Measurements from ENCODE around the gene BDP1.
"Not testable (repeated sequence)": the region's sequence is repeated elsewhere in the genome, so short reads cannot be mapped to it uniquely, and the experiment has no call there.

BDP1 gene

DNA sequence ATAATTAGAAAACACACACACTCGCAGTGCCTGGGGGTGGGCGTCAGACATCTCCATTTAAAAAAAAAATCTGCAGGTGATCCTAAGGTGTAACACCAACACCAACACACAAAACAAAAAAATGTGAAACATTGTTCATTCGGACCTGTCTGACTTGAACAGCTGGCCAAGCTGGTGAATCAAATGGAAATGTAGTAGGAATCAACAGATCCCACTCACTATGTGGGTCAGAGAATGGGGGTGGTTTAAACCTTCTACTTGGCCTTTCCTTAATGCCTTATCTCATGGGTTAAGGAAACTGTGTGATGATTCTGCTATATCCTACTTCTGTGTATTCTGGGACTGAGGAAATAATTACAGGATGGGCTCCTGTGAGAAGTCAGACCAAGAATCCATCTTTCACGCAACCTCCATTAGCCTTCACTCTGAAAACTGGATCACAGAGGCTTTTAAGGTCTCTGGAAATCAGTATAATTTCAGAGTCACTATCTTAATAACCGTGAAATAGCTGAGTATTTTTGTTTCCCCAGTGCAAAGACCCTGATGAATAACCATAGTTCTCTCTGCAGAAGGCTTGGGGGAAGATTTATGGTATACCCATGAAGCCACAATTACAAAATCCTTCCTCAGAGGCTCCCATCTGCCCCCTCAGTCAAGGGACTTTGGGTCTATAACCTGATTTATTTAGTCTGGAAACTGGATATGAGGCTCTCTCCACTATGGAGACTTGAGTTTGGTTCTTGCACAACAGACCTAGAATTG is 114.5 kb downstream of the BDP1 start:
- no peak for DNase-seq

DNA sequence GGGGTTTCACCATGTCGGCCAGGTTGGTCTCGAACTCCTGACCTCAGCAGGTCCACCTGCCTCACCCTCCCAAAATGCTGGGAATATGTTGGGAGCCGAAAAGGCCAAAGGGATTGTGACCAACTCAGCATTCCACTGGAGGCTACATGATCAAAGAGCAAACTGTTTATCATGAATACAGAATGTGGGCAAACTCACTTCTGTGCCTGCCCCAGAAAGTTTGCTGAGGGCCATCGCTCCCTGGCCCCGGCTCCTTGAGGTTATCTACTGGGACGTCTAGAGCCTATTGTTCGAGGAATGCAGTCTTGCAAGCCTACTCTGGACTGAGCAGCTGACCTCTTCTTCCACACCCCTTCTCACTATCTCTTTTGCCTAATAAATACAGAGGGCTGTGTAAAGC is 116.4 kb downstream of the BDP1 start:
- not testable (repeated sequence) for DNase-seq

DNA sequence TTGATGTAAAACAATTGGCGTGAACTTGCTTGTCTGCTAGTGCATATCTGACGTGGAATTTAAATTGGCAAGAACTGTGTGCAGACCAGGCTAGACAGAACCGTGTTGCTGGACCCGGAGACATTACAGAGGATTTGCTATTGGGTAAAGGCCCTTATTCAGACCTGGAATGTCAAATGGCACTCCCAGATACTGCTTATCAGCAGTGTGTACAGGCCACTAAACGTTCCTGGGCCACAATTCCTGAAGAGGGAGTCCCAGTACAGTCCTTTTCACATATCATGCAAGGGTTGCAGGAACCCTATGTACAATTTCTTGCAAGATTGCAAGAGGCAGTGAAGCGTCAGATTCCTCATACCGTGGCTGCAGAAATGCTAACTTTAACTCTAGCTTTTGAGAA is 118.1 kb downstream of the BDP1 start:
- no peak for DNase-seq

DNA sequence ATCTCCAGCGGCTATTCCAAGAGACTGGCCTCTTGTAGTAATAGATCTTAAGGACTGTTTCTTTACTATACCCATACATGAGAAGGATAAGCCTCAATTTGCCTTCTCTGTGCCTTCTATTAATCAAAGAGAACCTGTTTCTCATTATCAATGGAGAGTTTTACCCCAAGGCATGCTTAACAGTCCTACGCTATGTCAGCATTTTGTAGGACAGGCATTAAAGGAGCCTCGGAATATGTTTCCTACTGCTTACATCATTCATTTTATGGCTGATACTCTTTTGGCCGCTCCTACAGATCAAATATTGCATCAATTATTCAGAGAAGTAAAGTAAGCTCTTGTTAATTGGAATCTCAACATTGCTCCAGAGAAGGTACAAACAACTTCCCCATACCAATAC is 120.1 kb downstream of the BDP1 start:
- DNase-seq = not testable (repeated sequence)

DNA sequence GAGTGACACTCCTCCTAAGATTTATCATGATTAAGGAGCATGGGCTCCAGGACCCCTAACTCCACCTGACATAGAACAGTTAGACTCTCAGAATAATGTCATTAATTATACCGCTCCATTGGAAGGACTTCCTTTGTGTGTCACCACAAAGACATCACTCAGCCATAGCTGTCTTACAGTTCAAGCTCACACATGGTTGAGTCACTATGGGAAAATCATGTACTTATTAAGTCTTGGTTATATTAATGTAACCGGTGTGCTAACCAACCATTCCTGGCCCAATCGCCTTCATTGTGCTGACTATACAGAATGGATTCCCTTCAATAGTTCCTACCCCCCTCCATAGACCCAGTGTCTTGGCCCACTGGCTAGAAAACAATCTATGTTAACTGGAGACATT is 120.8 kb downstream of the BDP1 start:
- DNase-seq = no peak

DNA sequence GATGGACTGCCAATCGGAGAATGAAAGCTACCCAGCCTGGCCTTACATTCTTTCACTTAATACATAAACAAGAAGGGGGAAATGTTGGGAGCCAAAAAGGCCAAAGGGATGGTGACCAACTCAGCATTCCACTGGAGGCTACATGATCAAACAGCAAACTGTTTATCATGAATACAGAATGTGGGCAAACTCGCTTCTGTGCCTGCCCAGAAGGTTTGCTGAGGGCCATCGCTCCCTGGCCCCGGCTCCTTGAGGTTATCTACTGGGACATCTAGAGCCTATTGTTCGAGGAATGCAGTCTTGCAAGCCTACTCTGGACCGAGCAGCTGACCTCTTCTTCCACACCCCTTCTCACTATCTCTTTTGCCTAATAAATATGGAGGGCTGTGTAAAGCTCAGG is 122.4 kb downstream of the BDP1 start:
- not testable (repeated sequence) for DNase-seq

DNA sequence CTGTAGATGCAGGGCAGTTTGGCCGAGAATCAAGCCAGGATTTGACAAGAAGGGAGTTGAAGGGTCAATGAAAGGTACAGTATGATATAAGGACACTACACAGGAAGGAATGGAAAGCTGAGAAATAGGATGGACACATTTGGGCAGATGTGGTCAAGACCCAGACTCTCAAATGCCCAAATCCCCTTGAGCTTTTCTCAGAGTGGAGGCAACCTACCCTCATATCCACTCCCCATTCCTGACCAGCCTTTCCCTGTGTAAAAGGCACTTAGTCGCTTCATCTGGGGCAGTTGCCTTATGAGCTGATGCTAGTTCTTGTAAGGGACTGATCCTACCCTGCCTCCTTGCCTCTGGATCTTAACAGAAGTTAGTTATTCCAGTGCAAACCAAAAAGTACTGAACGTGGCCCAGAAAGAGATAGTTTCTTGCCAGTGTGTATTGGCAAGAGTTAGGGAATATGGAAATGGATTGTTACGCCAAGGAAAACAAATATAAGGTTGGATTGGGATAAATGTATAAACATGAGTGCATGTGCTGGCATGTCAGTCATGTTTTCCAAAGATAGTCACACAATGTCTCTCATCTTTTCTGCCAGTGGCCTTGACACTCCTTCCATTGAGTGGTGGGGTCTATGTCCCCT is 127.6 kb downstream of the BDP1 start:
- DNase-seq = no peak

DNA sequence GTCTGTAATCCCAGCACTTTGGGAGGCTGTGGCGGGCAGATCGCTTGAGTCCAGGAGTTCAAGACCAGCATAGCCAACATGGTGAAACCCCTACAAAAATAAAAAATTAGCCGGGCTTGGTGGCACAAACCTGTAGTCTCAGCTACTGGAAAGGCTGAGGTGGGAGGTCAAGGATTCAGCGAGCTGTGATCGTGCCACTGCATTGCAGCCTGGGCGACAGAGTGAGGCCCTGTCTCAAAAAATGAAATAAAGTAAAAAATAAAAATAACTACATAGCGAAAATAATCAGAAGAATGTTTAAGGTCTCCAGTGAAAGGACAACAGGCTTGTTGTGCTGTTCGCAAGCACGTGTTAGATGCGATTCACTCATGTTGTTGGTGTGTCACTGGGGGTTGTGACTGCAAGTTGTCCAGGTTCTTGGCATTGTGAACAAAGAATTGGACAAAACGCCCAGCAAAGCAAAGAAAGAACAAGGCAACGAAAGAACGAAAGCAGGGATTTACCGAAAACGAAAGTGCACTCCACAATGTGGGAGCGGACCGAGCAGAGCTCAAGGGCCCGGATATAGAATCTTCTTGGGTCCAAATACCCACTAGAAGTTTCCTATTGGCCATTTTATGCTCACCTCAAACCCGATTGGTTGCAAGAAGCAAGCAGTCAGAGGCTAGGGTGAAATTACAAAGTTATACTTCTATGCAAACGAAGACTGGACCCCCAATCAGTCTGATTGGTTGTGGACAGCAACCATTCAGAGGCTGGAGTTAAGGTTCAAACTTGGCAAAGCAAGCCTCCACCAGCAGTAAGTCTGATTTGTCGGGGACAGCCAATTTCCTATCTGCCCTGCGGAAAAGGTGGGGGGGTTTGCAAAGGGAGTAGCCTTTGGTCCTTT is 130.8 kb downstream of the BDP1 start:
- DNase-seq = peak in 1 of 5 experiments; percentile 63

DNA sequence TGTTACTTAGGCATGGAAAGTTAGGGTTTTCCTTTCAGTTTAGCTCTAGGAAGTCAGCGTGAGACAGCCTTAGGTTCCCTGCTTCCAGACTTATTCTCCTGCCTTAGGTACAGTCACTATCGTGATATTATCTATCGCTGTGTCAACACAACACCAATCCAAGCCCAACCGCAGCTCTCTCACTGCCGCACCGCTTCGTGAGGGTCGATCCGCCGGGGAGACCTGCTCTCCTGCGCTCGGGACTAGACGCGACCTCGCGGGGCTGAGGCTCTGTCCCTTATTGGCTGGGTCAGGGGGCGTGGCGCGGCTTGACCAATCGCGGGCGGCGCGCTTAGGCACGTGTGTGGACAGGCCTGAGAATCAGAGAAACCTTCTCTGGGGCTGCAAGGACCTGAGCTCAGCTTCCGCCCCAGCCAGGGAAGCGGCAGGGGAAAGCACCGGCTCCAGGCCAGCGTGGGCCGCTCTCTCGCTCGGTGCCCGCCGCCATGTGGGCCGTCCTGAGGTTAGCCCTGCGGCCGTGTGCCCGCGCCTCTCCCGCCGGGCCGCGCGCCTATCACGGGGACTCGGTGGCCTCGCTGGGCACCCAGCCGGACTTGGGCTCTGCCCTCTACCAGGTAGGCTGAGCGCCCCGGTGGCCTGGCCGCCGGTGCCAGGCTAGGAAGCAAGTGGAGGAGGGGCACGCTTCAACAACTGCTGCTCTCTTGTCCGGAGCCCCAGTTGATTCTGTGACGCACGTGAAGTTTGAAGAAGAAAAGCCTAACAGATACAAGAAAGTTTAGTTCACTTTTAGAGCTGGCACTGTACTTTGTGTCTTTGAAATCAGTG is 131.7 kb downstream of the BDP1 start, which contains the start of gene MCCC2:
Gene MCCC2 (plus strand): TSS at position 400 of the 825 bp plus-strand sequence. CDS start 86 bp downstream, at position 486.
- peak; percentile 90 to 99 (median 93) for DNase-seq

DNA sequence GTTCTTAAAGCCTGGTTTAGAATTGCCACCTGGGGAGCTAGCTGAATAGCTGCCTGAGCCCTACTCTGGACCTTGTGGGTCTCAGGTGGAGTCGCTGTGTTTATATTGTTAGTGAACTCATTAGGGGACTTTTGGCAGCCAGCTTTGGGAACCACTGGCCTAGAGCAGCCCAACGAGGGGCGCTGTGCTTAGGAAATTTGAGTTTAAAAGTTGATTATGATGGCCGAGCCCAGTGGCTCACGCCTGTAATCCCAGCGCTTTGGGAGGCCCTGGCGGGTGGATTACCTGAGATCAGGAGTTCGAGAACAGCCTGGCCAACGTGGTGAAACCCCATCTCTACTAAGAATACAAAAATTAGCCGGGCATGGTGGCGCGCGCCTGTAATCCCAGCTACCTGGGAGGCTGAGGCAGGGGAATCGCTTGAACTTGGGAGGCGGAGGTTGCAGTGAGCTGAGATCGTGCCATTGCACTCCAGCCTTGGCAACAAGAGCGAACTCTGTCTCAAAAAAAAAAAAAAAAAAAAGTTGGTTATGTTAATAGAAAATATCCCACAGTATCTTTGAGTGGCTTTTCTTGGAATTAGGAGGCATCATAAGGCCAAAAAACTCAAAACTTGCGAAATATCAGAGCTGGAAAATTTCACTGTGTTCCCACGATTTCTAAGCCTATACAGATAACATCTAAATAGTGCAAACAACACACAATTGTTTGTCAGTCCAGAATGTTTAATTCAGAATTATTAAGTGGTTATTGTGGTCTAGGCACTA is 132.5 kb downstream of the BDP1 start:
- DNase-seq = no peak

DNA sequence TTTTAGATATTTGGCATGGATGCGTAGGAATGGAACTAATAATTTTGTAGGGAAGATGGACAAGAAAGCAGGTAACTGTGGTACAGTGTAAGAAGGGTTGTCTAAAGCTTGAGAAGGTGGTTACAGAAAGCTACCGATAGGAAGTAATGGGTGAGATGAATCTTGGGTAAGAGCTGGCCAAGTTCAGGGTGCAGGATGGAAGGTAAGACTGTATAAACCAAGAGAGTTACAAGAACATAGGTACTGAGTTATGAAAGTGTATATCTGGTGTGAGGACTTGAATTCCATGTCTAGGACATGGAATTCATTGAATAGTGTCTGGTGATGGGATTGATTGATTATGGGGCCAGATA is 133.1 kb downstream of the BDP1 start:
- peak in 1 of 5 experiments; percentile 52 for DNase-seq

DNA sequence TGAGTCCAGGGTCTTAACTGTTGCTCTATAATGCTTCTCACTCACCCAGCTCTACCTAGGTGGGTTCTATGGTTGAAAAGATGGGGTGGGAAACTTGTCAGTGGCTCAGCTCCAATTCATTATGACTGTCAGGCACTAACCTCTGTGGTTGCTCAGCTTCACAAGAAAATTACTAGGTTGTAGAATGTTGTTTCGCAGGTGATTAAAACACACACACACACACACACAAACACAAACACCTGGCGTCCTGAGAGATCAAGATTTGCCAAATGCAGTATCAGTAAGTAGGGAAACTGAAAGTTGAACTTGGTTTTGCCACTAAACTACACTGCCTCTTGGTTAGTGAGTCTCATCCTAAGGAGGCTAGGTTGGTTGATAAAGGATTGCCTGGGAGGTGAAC is 134.5 kb downstream of the BDP1 start:
- DNase-seq = peak in 1 of 5 experiments; percentile 85

DNA sequence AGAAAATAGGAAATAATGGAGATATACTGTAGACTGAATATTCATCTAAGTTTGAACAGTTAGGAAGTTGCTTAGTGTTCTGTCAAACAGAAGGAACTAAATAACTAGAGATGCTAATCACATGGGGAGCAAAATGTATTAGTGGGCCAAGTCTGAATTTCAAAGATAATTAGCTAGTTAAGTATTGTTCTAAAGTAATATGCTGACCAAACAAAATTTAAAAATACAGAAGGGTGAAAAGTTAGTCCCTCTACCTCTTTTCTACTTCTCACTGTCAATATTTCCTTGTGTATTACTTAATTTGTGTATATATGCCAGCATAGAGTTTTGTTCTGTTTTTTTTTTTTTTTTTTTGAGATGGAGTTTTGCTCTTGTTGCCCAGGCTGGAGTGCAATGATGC is 135.6 kb downstream of the BDP1 start:
- no peak for DNase-seq

DNA sequence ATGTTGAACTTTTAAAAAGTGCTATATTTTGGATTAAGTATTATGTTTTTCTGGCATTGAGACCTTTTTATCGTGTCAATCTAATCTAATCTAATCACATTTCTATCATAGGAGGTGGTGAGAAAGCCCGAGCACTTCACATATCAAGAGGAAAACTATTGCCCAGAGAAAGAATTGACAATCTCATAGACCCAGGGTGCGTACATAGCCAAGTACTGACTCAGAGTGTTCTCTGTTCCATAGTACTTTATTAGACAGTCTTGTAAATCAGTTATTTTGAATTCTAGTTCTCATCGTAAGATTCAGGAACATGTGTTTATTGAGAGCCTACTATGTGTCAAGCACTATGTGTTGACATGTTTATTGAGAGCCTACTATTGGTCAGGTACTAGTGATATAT is 140.7 kb downstream of the BDP1 start:
- no peak for DNase-seq

DNA sequence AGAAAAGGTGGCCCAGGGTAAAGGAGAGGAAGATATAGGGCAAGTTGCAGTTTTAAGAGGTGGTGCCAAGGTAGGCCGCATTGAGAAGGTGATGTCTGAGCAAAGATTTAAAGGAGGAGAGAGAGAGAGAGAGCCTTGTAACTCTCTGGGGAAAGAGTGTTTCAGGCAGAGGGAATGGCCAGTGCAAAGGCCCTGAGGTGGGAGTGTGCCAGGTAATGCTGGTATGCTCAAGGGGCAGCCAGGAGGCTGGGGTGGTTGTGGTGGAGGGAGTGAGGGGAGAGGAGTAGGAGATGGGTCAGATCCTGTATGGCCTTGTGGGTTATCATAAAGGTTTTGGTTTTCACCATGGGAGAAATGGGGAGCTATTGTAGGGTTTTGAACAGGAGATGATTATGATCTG is 141.6 kb downstream of the BDP1 start:
- no peak for DNase-seq

DNA sequence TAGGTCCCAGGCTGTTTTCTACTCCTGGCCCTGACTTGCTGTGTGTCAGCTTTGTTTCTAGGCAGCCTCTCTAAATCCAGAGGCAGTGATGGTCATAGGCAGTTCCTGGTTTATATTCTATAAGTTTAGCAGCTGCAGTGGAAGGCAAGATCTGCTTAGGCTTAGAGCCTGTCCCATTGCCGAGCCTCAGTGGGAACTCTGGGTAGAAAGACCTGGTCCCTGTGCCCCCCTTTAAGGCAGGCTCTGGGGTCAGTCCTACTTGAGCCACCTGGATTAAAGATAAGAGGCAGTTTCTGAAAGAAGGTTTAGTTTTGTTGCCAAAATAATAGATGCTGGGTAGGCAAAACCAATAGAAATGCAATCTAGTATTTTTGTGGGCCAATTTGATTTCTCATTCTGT is 145.3 kb downstream of the BDP1 start:
- DNase-seq = no peak

DNA sequence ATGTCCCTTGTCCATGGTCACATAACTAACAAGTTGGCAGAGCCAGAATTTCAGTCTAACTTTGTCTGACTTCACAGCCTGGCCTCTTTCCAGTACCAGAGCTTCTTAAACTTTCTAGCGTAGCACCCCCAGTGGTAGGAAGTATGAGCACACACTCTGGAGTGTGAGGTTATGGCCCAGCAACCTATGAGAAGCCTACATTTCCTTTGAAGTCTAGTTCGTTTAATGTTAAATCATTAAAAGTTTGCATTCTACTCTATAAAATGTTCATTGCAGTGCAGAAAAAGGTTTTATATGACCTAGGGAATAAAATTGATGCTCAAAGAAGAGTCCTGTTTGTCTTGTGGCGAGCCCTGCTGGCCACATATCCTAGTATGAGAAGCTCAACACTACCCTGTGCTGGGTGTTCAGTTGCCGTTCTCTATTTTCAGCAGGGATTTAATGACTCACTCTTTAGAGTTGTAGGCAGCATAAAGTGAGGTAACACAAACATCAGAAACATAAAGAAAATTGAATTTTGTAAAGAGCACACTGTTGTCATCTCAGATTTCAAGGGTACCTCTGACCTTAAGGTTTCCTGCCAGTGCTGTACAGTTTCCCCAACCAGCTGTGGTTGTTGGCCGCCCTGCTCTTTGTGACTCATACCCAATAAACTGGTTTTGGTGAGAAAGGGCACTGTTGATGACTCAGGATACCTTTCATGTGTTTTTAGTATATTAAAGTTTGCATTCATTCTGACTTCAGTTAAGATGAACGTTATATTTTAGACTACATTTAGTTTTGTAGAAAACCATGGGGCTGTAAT is 146.0 kb downstream of the BDP1 start:
- peak in 4 of 5 experiments; percentile 50 to 95 (median 55) for DNase-seq

DNA sequence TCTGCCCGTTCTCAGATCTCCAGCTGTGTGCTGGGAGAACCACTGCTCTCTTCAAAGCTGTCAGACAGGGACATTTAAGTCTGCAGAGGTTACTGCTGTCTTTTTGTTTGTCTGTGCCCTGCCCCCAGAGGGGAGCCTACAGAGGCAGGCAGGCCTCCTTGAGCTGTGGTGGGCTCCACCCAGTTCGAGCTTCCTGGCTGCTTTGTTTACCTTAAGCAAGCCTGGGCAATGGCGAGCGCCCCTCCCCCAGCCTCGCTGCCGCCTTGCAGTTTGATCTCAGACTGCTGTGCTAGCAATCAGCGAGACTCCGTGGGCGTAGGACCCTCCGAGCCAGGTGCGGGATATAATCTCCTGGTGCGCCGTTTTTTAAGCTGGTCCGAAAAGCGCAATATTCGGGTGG is 154.5 kb downstream of the BDP1 start:
- peak in 1 of 5 experiments; percentile 55 for DNase-seq

DNA sequence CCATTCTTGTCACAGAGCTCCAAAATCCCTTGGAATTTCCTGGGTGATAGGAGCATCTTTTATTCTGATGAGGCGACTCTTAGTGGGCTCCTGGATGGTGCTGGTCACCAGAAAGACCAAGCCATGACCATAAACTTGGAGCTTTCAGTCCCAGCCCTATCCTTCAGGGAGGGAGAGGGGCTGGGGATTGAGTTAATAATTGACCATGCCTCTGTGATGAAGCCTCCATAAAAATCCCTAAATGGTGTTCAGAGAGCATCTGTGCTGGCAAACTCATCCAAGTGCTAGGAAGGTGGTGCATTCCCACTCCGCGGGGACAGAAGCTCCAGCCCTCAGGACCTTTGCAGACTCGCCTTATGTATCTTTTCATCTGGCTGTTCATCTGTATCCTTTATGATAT is 160.4 kb downstream of the BDP1 start:
- DNase-seq = no peak

All from T-helper 2 cell (primary cell).